CD8-positive, alpha-beta memory T cell (primary cell): Measurements from ENCODE around the gene TDRKH. TPM values are rescaled to one million over a fixed set of nuclear protein-coding genes. Genes with fewer than 3 reads are reported as not detected.

Experiments used
- CTCF ChIA-PET: fragments of 350-600 bp; sonication (Branson Sonifier 250); formaldehyde crosslinking; loops from one replicate; lab custom pipeline; 2021; ENCODE audit warnings: antibody characterized with exemption; lab: Charles Lee
- POLR2A ChIA-PET: fragments of 350-600 bp; sonication (Branson Sonifier 250); formaldehyde crosslinking; loops from one replicate; lab custom pipeline; 2021; ENCODE audit warnings: antibody characterized with exemption; lab: Charles Lee
- DNase-seq, 5 donors: peaks; one replicate each; pipeline versions ENCODE4 v3.0.0 to v3.0.0-alpha.2; 2020 to 2022; ENCODE audit warnings: mixed read lengths in 1 of 5
- H3K27ac ChIP-seq: one replicate; pipeline ENCODE4 v1.7.0; 2013; ENCODE audit warnings: low read depth, mild to moderate bottlenecking, low read length, moderate library complexity
- H3K27me3 ChIP-seq: 2 replicates; pipeline ENCODE4 v1.7.0; 2013; ENCODE audit warnings: low read length, mild to moderate bottlenecking; ENCODE audit not compliant: insufficient read depth, poor library complexity, severe bottlenecking
- H3K36me3 ChIP-seq: 2 replicates; pipeline ENCODE4 v1.7.0; 2013; ENCODE audit warnings: mild to moderate bottlenecking, low read length, moderate library complexity; ENCODE audit not compliant: insufficient read depth
- H3K4me1 ChIP-seq: 2 replicates; pipeline ENCODE4 v1.7.0; 2013; ENCODE audit warnings: mild to moderate bottlenecking, low read length, moderate library complexity; ENCODE audit not compliant: insufficient read depth
- H3K4me3 ChIP-seq: 2 replicates; pipeline ENCODE4 v1.7.0; 2013; ENCODE audit warnings: mild to moderate bottlenecking, low read length
- H3K9me3 ChIP-seq: 2 replicates; pipeline ENCODE4 v1.7.0; 2013; ENCODE audit warnings: mild to moderate bottlenecking, low read length
- H3K27ac Mint-ChIP-seq, 8 donors: one replicate each; pipeline ENCODE4 v1.8.0; 2020 to 2021; ENCODE audit warnings: mixed read lengths in 8 of 8, mild to moderate bottlenecking in 6 of 8, inconsistent platforms in 3 of 8, moderate library complexity in 3 of 8
- H3K27me3 Mint-ChIP-seq, 2 donors: one replicate each; pipeline ENCODE4 v1.8.0; 2020 to 2021; ENCODE audit warnings: mixed read lengths in 2 of 2, mild to moderate bottlenecking in 1 of 2, moderate library complexity in 1 of 2
- H3K36me3 Mint-ChIP-seq, 3 donors: one replicate each; pipeline ENCODE4 v1.8.0; 2020 to 2021; ENCODE audit warnings: mixed read lengths in 3 of 3, inconsistent platforms in 1 of 3, mild to moderate bottlenecking in 1 of 3
- H3K4me1 Mint-ChIP-seq, 3 donors: one replicate each; pipeline ENCODE4 v1.8.0; 2020 to 2021; ENCODE audit warnings: mixed read lengths in 3 of 3, inconsistent platforms in 1 of 3, mild to moderate bottlenecking in 1 of 3
- H3K4me3 Mint-ChIP-seq, 7 donors: one replicate each; pipeline ENCODE4 v1.8.0; 2020 to 2021; ENCODE audit warnings: mixed read lengths in 7 of 7, mild to moderate bottlenecking in 6 of 7, moderate library complexity in 4 of 7, inconsistent platforms in 2 of 7
- H3K9me3 Mint-ChIP-seq, 5 donors: one replicate each; pipeline ENCODE4 v1.8.0; 2020 to 2022; ENCODE audit warnings: mixed read lengths in 5 of 5, mild to moderate bottlenecking in 3 of 5, moderate library complexity in 2 of 5, inconsistent platforms in 1 of 5
- polyA plus RNA-seq: library from polyadenylated mRNA; unstranded; fragments of 300-500 nt; fragmentation: Illumina TruSeq; gene quantifications from one replicate; pipeline ENCODE4 v1.2.3, GENCODE V29; 2021
- total RNA-seq, 2 experiments: library from RNA; stranded (reverse); gene quantifications; one replicate each; pipeline ENCODE4 v1.2.3, GENCODE V29; 2021

TDRKH gene
- total RNA-seq = 10 to 100 TPM; 16.4 to 17.4 TPM
- polyA plus RNA-seq = 20.5 TPM

- Mint-ChIP-seq H3K27me3 (peaks cover 0 to 3% of the 10 kb centered on the region in 2 donors), H3K27ac (peak within 1 kb of the TSS; percentile 71 to 96 (median 86)), H3K4me3 (peak within 1 kb of the TSS; percentile 88 to 99 (median 95)), H3K36me3 (peaks cover 0 to 15% (median 4%) of the 10 kb centered on the region in 3 donors), H3K9me3 (no peaks in the 10 kb centered on the region), H3K4me1 (peaks cover 34 to 46% (median 34%) of the 10 kb centered on the region in 3 donors)
- Histone ChIP-seq H3K4me3 (peak within 1 kb of the TSS; percentile 99), H3K27ac (peak within 1 kb of the TSS; percentile 66), H3K36me3 (no peaks in the 10 kb centered on the region), H3K27me3 (no peaks in the 10 kb centered on the region), H3K4me1 (peaks cover 16% of the 10 kb centered on the region), H3K9me3 (no peaks in the 10 kb centered on the region)
- DNase-seq = peak; percentile 96 to 99 (median 99)
- ChIA-PET CTCF (interaction anchor here (0.7 to 1.7 kb wide), 7 partner anchors 8 to 46 kb away, joined by 3 to 6 read pairs (median 3); partner anchors contain the start of gene MRPL9), POLR2A (interaction anchor here (1.0 to 3.1 kb wide), 2 partner anchors 27 to 48 kb away, joined by 3 to 14 read pairs; partner anchors contain the start of gene MRPL9)
These were observed at the start of gene TDRKH for GRCh38 chr1:151790071-151790939. TSS of gene TDRKH (minus strand) at chr1:151790500. CDS start at chr1:151783022, 7,478 bp downstream.

- Mint-ChIP-seq H3K27ac (peak within 1 kb of the TSS; percentile 67 to 94 (median 91)), H3K9me3 (no peaks in the 10 kb centered on the region), H3K27me3 (peaks cover 0 to 1% of the 10 kb centered on the region in 2 donors), H3K36me3 (peaks cover 0 to 3% (median 0%) of the 10 kb centered on the region in 3 donors), H3K4me3 (peak within 1 kb of the TSS; percentile 81 to 96 (median 87)), H3K4me1 (peaks cover 45 to 60% (median 47%) of the 10 kb centered on the region in 3 donors)
- Histone ChIP-seq H3K27me3 (no peaks in the 10 kb centered on the region), H3K9me3 (no peaks in the 10 kb centered on the region), H3K4me1 (peaks cover 36% of the 10 kb centered on the region), H3K4me3 (peak within 1 kb of the TSS; percentile 74), H3K36me3 (no peaks in the 10 kb centered on the region), H3K27ac (peak within 1 kb of the TSS; percentile 67)
- POLR2A ChIA-PET = interaction anchor here (0.6 to 1.4 kb wide), 4 partner anchors 80 to 1943 kb away, joined by 3 to 5 read pairs (median 4); partner anchors contain the start of gene PSMB4
- CTCF ChIA-PET = interaction anchor here (1.0 to 2.5 kb wide), 4 partner anchors 50 to 246 kb away, joined by 3 to 12 read pairs (median 4); no protein-coding TSS in a partner anchor
- DNase-seq = peak; percentile 59 to 77 (median 69)
These were observed 49.4 kb upstream of the TDRKH start, which contains the start of gene C2CD4D for GRCh38 chr1:151839457-151840403. TSS of gene C2CD4D (minus strand) at chr1:151839820. CDS start at chr1:151838989, 831 bp downstream.

GRCh38 chr1:151839082-151839412 lies 48.7 kb upstream of the TDRKH start:
- peaks cover 45 to 60% (median 54%) of the 10 kb centered on the region in 3 donors for H3K4me1 Mint-ChIP-seq
- peaks cover 0 to 3% (median 0%) of the 10 kb centered on the region in 3 donors for H3K36me3 Mint-ChIP-seq
- peak overlapping the region; percentile 67 to 94 (median 91) for H3K27ac Mint-ChIP-seq
- Histone ChIP-seq H3K36me3 (no peaks in the 10 kb centered on the region), H3K27me3 (no peaks in the 10 kb centered on the region), H3K9me3 (no peaks in the 10 kb centered on the region), H3K4me3 (peak overlapping the region; percentile 74), H3K27ac (peak overlapping the region; percentile 67), H3K4me1 (peaks cover 42% of the 10 kb centered on the region)
- H3K4me3 Mint-ChIP-seq = peak overlapping the region; percentile 81 to 96 (median 87)
- peaks cover 0 to 1% of the 10 kb centered on the region in 2 donors for H3K27me3 Mint-ChIP-seq
- no peak for DNase-seq
- H3K9me3 Mint-ChIP-seq = no peaks in the 10 kb centered on the region
- ChIA-PET CTCF (interaction anchor here (1.0 kb wide), 1 partner anchor 245 kb away, joined by 4 read pairs; no protein-coding TSS in a partner anchor), POLR2A (interaction anchor here (0.6 to 1.4 kb wide), 3 partner anchors 79 to 1944 kb away, joined by 3 to 5 read pairs (median 4); no protein-coding TSS in a partner anchor)

- H3K36me3 Mint-ChIP-seq = peaks cover 0 to 3% (median 0%) of the 10 kb centered on the region in 3 donors
- peak overlapping the region; percentile 82 to 96 (median 87) for H3K4me3 Mint-ChIP-seq
- H3K4me1 Mint-ChIP-seq = peaks cover 51 to 66% (median 60%) of the 10 kb centered on the region in 3 donors
- Histone ChIP-seq H3K27me3 (no peaks in the 10 kb centered on the region), H3K36me3 (no peaks in the 10 kb centered on the region), H3K4me1 (peaks cover 48% of the 10 kb centered on the region), H3K27ac (peak overlapping the region; percentile 67), H3K9me3 (no peaks in the 10 kb centered on the region), H3K4me3 (peak overlapping the region; percentile 74)
- DNase-seq = peak in 3 of 5 donors; percentile 38 to 60 (median 43)
- no peaks in the 10 kb centered on the region for H3K9me3 Mint-ChIP-seq
- peak overlapping the region; percentile 67 to 98 (median 92) for H3K27ac Mint-ChIP-seq
- CTCF ChIA-PET = interaction anchor here (2.4 kb wide), 1 partner anchor 23 kb away, joined by 10 read pairs; no protein-coding TSS in a partner anchor
- POLR2A ChIA-PET = interaction anchor here (0.5 to 0.9 kb wide), 4 partner anchors 47 to 1945 kb away, joined by 3 to 4 read pairs (median 4); no protein-coding TSS in a partner anchor
- H3K27me3 Mint-ChIP-seq = peaks cover 0 to 2% of the 10 kb centered on the region in 2 donors
These were observed 48.2 kb upstream of the TDRKH start for GRCh38 chr1:151838222-151839081.

GRCh38 chr1:151837884-151838221 lies 47.6 kb upstream of the TDRKH start:
- peak overlapping the region; percentile 87 to 99 (median 96) for H3K27ac Mint-ChIP-seq
- H3K4me3 Mint-ChIP-seq = peak overlapping the region; percentile 80 to 95 (median 93)
- H3K36me3 ChIP-seq = no peaks in the 10 kb centered on the region
- peaks cover 56 to 72% (median 66%) of the 10 kb centered on the region in 3 donors for H3K4me1 Mint-ChIP-seq
- no peaks in the 10 kb centered on the region for H3K27me3 ChIP-seq
- H3K9me3 ChIP-seq = no peaks in the 10 kb centered on the region
- no peaks in the 10 kb centered on the region for H3K9me3 Mint-ChIP-seq
- no peak overlapping the region for H3K27ac ChIP-seq
- peak overlapping the region; percentile 23 for H3K4me3 ChIP-seq
- ChIA-PET CTCF (interaction anchor here (2.3 to 2.4 kb wide), 2 partner anchors 23 to 244 kb away, joined by 10 to 16 read pairs; no protein-coding TSS in a partner anchor), POLR2A (interaction anchor here (0.8 to 0.9 kb wide), 2 partner anchors 47 to 178 kb away, joined by 3 to 4 read pairs; no protein-coding TSS in a partner anchor)
- peaks cover 0 to 3% (median 0%) of the 10 kb centered on the region in 3 donors for H3K36me3 Mint-ChIP-seq
- peak in 3 of 5 donors; percentile 37 to 57 (median 40) for DNase-seq
- peaks cover 0 to 2% of the 10 kb centered on the region in 2 donors for H3K27me3 Mint-ChIP-seq
- peaks cover 51% of the 10 kb centered on the region for H3K4me1 ChIP-seq

GRCh38 chr1:151837197-151837596 lies 46.9 kb upstream of the TDRKH start:
- H3K4me3 ChIP-seq = peak overlapping the region; percentile 23
- DNase-seq = peak in 2 of 5 donors; percentile 43 to 48
- H3K9me3 Mint-ChIP-seq = no peaks in the 10 kb centered on the region

More at GRCh38 chr1:151837197-151837596, 46.9 kb upstream of the TDRKH start:
- H3K27ac ChIP-seq = no peak overlapping the region
- Mint-ChIP-seq H3K27me3 (peaks cover 0 to 2% of the 10 kb centered on the region in 2 donors), H3K27ac (peak overlapping the region; percentile 87 to 99 (median 96)), H3K4me3 (peak overlapping the region; percentile 80 to 95 (median 93)), H3K36me3 (peaks cover 0 to 3% (median 0%) of the 10 kb centered on the region in 3 donors), H3K4me1 (peaks cover 63 to 78% (median 72%) of the 10 kb centered on the region in 3 donors)
- H3K27me3 ChIP-seq = no peaks in the 10 kb centered on the region
- peaks cover 51% of the 10 kb centered on the region for H3K4me1 ChIP-seq
- no peaks in the 10 kb centered on the region for H3K9me3 ChIP-seq
- CTCF ChIA-PET = interaction anchor here (0.7 to 2.4 kb wide), 21 partner anchors 9 to 387 kb away, joined by 3 to 16 read pairs (median 4); no protein-coding TSS in a partner anchor
- no peaks in the 10 kb centered on the region for H3K36me3 ChIP-seq
- POLR2A ChIA-PET = interaction anchor here (0.9 kb wide), 1 partner anchor 46 kb away, joined by 3 read pairs; no protein-coding TSS in a partner anchor
